Neural cell (in vitro differentiated cells): ENCODE data around the gene WASF3.

Experiments
- CTCF ChIP-seq: fragments of 450-650 bp; IDR thresholded peaks from 2 replicates; pipeline ENCODE4 v1.5.1; 2014; ENCODE audit warnings: antibody characterized with exemption, mild to moderate bottlenecking, moderate library complexity; ENCODE audit not compliant: poor library complexity, severe bottlenecking
- EZH2 ChIP-seq: fragments of 200-600, 300-800 bp; shearing (Covaris generic), sonication (generic); IDR thresholded peaks from 2 replicates; pipeline ENCODE4 v1.6.1; 2014; ENCODE audit warnings: antibody characterized with exemption, low read length, borderline replicate concordance, mild to moderate bottlenecking; ENCODE audit not compliant: insufficient read depth, poor library complexity, severe bottlenecking
- POLR2AphosphoS5 ChIP-seq: IDR thresholded peaks from 2 replicates; pipeline ENCODE4 v1.6.1; 2012
- RAD21 ChIP-seq: fragments of 450-650 bp; conservative IDR thresholded peaks from 2 replicates; pipeline ENCODE4 v1.6.1; 2014; ENCODE audit warnings: antibody characterized with exemption, mild to moderate bottlenecking, moderate library complexity

GRCh38 chr13:26646603-26647002, 89.1 kb downstream of the WASF3 start:
- TF ChIP-seq CTCF: no peak
- no peak for TF ChIP-seq RAD21
- no peak for TF ChIP-seq EZH2
- no peak for TF ChIP-seq POLR2AphosphoS5
